Stomach (tissue), 4 donors: ENCODE data around the gene IRF4.

Source experiments
- CTCF ChIP-seq, 7 experiments: fragments of 450-650 bp in 4 of 7; fragments of 200-600 bp in 3 of 7; sonication (generic) in 3 of 7; IDR thresholded peaks; one replicate each; pipeline ENCODE4 v1.5.1; 2016 to 2019; ENCODE audit warnings: antibody characterized with exemption in 7 of 7, control low read depth in 2 of 7, mild to moderate bottlenecking in 1 of 7
- EP300 ChIP-seq: sonication (generic); formaldehyde crosslinking; IDR thresholded peaks from one replicate; pipeline ENCODE4 v1.6.1; 2017; ENCODE audit warnings: antibody characterized with exemption
- POLR2A ChIP-seq, 4 donors: fragments of 450-650 bp; IDR thresholded peaks; one replicate each; pipeline ENCODE4 v1.6.1; 2016; ENCODE audit warnings: antibody characterized with exemption in 4 of 4, control low read depth in 2 of 4, mild to moderate bottlenecking in 1 of 4, moderate library complexity in 1 of 4

GRCh38 chr6:429515-430121 lies 38.1 kb downstream of the IRF4 start:
- TF ChIP-seq POLR2A (IDR thresholded peaks at IDR 0.05) = no peak
- TF ChIP-seq CTCF (IDR thresholded peaks at IDR 0.05) = no peak
- TF ChIP-seq EP300 = no peak
